Astrocyte of the cerebellum (primary cell): Measurements from ENCODE around the gene CCT5.

Experiments used
- DNase-seq: peaks from one replicate; pipeline ENCODE4 v3.0.0-alpha.2; 2011; ENCODE audit warnings: low read depth
- H3K4me3 ChIP-seq: 2 replicates; pipeline ENCODE4 v1.5.1; 2011; ENCODE audit warnings: mild to moderate bottlenecking, low read depth, low read length, moderate library complexity
- CTCF ChIP-seq: IDR thresholded peaks from 2 replicates; pipeline ENCODE4 v1.5.1; 2012; ENCODE audit warnings: low read length, low read depth, moderate library complexity, mild to moderate bottlenecking; ENCODE audit errors: missing control alignments
- in situ Hi-C: cut with HindIII; loops from 2 replicates; pipeline ENCODE4 v1.10.0; 2017; ENCODE audit warnings: low sequenced_read_pairs

Gene CCT5

DNA sequence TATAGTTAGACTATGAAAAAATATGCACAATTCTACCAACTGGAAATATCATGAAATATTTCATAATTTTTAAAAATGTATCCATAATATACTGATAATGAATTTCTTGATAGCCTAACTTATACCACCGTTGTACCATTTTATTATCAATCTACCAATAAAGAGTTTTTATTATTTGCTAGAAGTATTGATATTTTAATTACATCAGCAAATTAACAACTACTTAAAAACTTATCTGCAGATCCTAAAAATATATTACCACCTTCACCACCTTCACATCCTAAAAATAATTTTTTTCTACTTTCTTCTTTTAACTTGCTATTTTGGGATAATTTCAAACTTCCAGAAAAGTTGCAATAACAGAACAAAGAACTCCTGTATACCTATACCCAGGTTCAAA lies 21.8 kb upstream of the CCT5 start:
- TF ChIP-seq CTCF, result no peak
- no peak overlapping the region for H3K4me3 ChIP-seq
- DNase-seq, result no peak
- in situ Hi-C loops, result no loop called here

- peak; percentile 52 for TF ChIP-seq CTCF
- in situ Hi-C loops, result no loop called here
- peak; percentile 73 for DNase-seq
- no peak overlapping the region for H3K4me3 ChIP-seq
Measured at GRCh38 chr5:10229306-10230048, 20.6 kb upstream of the CCT5 start.

GRCh38 chr5:10232386-10232785 lies 17.7 kb upstream of the CCT5 start:
- in situ Hi-C loops, result no loop called here
- DNase-seq, result no peak
- H3K4me3 ChIP-seq, result no peak overlapping the region
- no peak for TF ChIP-seq CTCF

GRCh38 chr5:10233011-10233410 lies 17.1 kb upstream of the CCT5 start:
- TF ChIP-seq CTCF, result no peak
- DNase-seq, result no peak
- in situ Hi-C loops, result no loop called here

GRCh38 chr5:10233505-10233904 lies 16.6 kb upstream of the CCT5 start:
- in situ Hi-C loops, result no loop called here
- no peak overlapping the region for H3K4me3 ChIP-seq
- peak; percentile 82 for DNase-seq
- no peak for TF ChIP-seq CTCF

More at GRCh38 chr5:10233011-10233410, 17.1 kb upstream of the CCT5 start:
- H3K4me3 ChIP-seq, result no peak overlapping the region

- TF ChIP-seq CTCF, result no peak
- H3K4me3 ChIP-seq, result no peak overlapping the region
- in situ Hi-C loops, result no loop called here
- DNase-seq, result no peak
Measured at GRCh38 chr5:10235350-10235749, 14.7 kb upstream of the CCT5 start.
